COLO668 (cell line): ENCODE data around the gene PAX5.

ENCODE experiments used
- DNase-seq: peaks from one replicate; lab custom pipeline; 2025; ENCODE audit not compliant: unreplicated experiment; lab: John Stamatoyannopoulos, UW

Gene PAX5

GRCh38 chr9:36935768-36936497, 98.1 kb downstream of the PAX5 start:
- no peak for DNase-seq

- no peak for DNase-seq
Measured at GRCh38 chr9:36935332-36935731, 98.7 kb downstream of the PAX5 start.

GRCh38 chr9:36934478-36935065, 99.5 kb downstream of the PAX5 start:
- DNase-seq: peak; percentile 24

GRCh38 chr9:36933676-36934215, 100.3 kb downstream of the PAX5 start:
- no peak for DNase-seq

- no peak for DNase-seq
Measured at GRCh38 chr9:36932198-36932597, 101.9 kb downstream of the PAX5 start.

GRCh38 chr9:36930941-36931340, 103.1 kb downstream of the PAX5 start:
- DNase-seq: no peak

- no peak for DNase-seq
Measured at GRCh38 chr9:36929350-36929675, 104.8 kb downstream of the PAX5 start.

GRCh38 chr9:36928670-36929349, 105.3 kb downstream of the PAX5 start:
- DNase-seq: no peak

- DNase-seq: no peak
Measured at GRCh38 chr9:36928210-36928609, 105.9 kb downstream of the PAX5 start.

- no peak for DNase-seq
Measured at GRCh38 chr9:36924757-36925432, 109.2 kb downstream of the PAX5 start.

- peak; percentile 21 for DNase-seq
Measured at GRCh38 chr9:36924071-36924470, 110.0 kb downstream of the PAX5 start.

- no peak for DNase-seq
Measured at GRCh38 chr9:36923025-36923625, 110.9 kb downstream of the PAX5 start.

- DNase-seq: no peak
Measured at GRCh38 chr9:36922548-36922947, 111.5 kb downstream of the PAX5 start.

- DNase-seq: no peak
Measured at GRCh38 chr9:36914212-36914577, 119.9 kb downstream of the PAX5 start.

GRCh38 chr9:36913393-36914211, 120.5 kb downstream of the PAX5 start:
- no peak for DNase-seq

GRCh38 chr9:36912620-36913019, 121.4 kb downstream of the PAX5 start:
- DNase-seq: no peak

GRCh38 chr9:36911601-36912412, 122.3 kb downstream of the PAX5 start:
- DNase-seq: no peak

GRCh38 chr9:36911037-36911436, 123.0 kb downstream of the PAX5 start:
- no peak for DNase-seq

GRCh38 chr9:36906492-36906891, 127.6 kb downstream of the PAX5 start:
- no peak for DNase-seq
